ENCODE data around the gene CANT1. TPM values are rescaled to one million over a fixed set of nuclear protein-coding genes. Genes with fewer than 3 reads are reported as not detected.

CANT1 gene
- total and polyA plus RNA-seq, 2 donors = 18.5 to 20.2 TPM

GRCh38 chr17:78995761-78996451 is 13.7 kb downstream of the CANT1 start:
- 90% methylated on average over 18 of the region's 18 CpGs for WGBS
- Histone ChIP-seq H3K9me3 (ENCODE audit: control insufficient read depth in 2 of 2, insufficient read depth in 1 of 2, low read length in 1 of 2) (peaks cover 0 to under 1% of the 10 kb centered on the region in 2 donors), H3K27ac (ENCODE audit: low read depth in 1 of 2, low read length in 1 of 2) (no peak overlapping the region), H3K4me3 (ENCODE audit: low read length in 2 of 2) (no peak overlapping the region), H3K36me3 (ENCODE audit: control insufficient read depth in 2 of 2, insufficient read depth in 2 of 2, low read length in 1 of 2) (peaks cover 92 to 100% of the 10 kb centered on the region in 2 donors), H3K4me1 (ENCODE audit: control insufficient read depth in 2 of 2, insufficient read depth in 2 of 2, low read length in 2 of 2) (peaks cover 0 to 3% of the 10 kb centered on the region in 2 donors), H3K27me3 (ENCODE audit: control insufficient read depth in 2 of 2, insufficient read depth in 1 of 2, low read length in 1 of 2) (no peaks in the 10 kb centered on the region)
- DNase-seq (ENCODE audit: low read depth in 6 of 9, low spot score in 9 of 9) = no peak

DNA sequence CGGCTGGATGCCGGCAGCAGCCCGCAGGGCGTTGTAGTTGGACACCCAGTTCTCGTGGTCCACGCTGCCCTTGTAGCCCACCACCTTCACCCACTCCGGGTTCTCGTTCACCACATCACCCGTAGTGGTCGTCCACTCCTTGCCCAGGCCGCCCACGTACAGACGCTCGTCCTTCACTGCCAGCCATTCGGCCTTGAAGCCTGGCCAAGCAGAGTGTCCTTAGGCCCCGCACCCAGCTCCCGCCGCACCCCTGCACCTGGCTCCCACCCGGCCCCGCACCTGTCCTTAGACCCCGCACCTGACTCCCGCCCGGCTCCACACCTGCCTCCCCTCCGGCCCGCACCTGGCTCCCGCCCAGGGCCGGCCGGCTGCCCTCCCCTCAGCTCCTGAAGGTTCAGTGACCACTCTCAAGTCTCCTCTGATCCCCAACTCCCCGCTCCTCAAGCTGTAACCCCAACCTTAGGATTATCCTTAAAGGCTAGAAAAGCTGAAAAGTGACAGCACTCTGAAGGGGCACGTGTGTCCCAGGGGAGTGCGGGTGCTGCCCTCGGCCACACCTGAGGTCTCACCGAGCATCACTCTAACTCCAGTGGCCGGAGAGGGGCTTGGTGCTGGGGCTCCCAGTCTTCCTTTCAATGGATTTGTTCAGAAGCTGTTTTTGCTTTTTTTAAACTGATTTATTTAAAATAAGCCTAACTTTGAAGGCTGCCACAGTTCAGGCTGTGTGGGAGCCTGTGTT is 14.4 kb downstream of the CANT1 start:
- Histone ChIP-seq H3K27me3 (ENCODE audit: control insufficient read depth in 2 of 2, insufficient read depth in 1 of 2, low read length in 1 of 2) (no peaks in the 10 kb centered on the region), H3K4me3 (ENCODE audit: low read length in 2 of 2) (no peak overlapping the region), H3K36me3 (ENCODE audit: control insufficient read depth in 2 of 2, insufficient read depth in 2 of 2, low read length in 1 of 2) (peaks cover 92 to 100% of the 10 kb centered on the region in 2 donors), H3K27ac (ENCODE audit: low read depth in 1 of 2, low read length in 1 of 2) (no peak overlapping the region), H3K9me3 (ENCODE audit: control insufficient read depth in 2 of 2, insufficient read depth in 1 of 2, low read length in 1 of 2) (peaks cover 0 to 1% of the 10 kb centered on the region in 2 donors), H3K4me1 (ENCODE audit: control insufficient read depth in 2 of 2, insufficient read depth in 2 of 2, low read length in 2 of 2) (peaks cover 0 to 3% of the 10 kb centered on the region in 2 donors)
- WGBS = 99% methylated on average over 34 of the region's 34 CpGs
- no peak for DNase-seq (ENCODE audit: low read depth in 6 of 9, low spot score in 9 of 9)

- H3K9me3 ChIP-seq (ENCODE audit: control insufficient read depth in 2 of 2, insufficient read depth in 1 of 2, low read length in 1 of 2) = peaks cover 0 to 1% of the 10 kb centered on the region in 2 donors
- peaks cover 86 to 91% of the 10 kb centered on the region in 2 donors for H3K36me3 ChIP-seq (ENCODE audit: control insufficient read depth in 2 of 2, insufficient read depth in 2 of 2, low read length in 1 of 2)
- 92% methylated on average over 22 of the region's 22 CpGs for WGBS
- H3K27ac ChIP-seq (ENCODE audit: low read depth in 1 of 2, low read length in 1 of 2) = no peak overlapping the region
- DNase-seq (ENCODE audit: low read depth in 6 of 9, low spot score in 9 of 9) = no peak
- H3K4me3 ChIP-seq (ENCODE audit: low read length in 2 of 2) = no peak overlapping the region
- H3K27me3 ChIP-seq (ENCODE audit: control insufficient read depth in 2 of 2, insufficient read depth in 1 of 2, low read length in 1 of 2) = no peaks in the 10 kb centered on the region
- H3K4me1 ChIP-seq (ENCODE audit: control insufficient read depth in 2 of 2, insufficient read depth in 2 of 2, low read length in 2 of 2) = peaks cover 0 to 3% of the 10 kb centered on the region in 2 donors
These were observed 15.4 kb downstream of the CANT1 start for GRCh38 chr17:78993981-78994671.

DNA sequence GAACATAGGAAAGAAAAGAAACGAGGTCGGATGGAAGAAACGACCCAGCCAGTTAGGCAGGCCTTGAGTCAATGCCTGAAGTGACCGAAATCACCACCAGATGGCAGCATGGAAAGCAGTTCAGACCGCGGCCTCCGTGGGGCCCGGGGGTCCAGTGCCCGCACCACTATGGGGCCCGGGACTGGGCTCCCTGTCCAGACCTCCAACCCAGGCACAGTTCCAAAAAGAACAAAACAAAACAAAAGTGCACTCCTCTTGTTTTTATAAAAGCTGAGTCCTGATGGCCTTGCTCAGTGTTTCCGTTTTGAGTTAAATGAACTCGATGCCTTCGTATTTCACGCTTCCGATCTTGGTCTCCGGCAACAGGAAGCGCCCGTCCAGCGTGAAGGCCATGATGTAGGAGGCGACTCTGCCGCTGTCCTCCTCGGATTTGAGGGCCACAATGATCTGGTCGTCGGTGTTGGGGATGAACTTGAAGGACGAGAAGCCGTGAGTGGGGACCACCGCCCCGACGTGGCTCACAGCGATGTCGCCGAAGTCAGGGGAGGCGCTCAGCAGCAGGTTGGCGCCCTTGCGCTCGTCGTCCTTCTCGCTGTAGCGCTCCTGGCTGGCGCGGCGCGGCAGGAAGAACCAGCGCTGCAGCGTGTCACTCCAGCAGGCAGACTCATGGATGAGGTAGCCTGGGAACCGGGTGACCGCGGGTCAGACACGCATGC is 16.2 kb downstream of the CANT1 start:
- Histone ChIP-seq H3K27me3 (ENCODE audit: control insufficient read depth in 2 of 2, insufficient read depth in 1 of 2, low read length in 1 of 2) (no peaks in the 10 kb centered on the region), H3K36me3 (ENCODE audit: control insufficient read depth in 2 of 2, insufficient read depth in 2 of 2, low read length in 1 of 2) (peaks cover 79 to 84% of the 10 kb centered on the region in 2 donors), H3K4me1 (ENCODE audit: control insufficient read depth in 2 of 2, insufficient read depth in 2 of 2, low read length in 2 of 2) (peaks cover 0 to 3% of the 10 kb centered on the region in 2 donors), H3K4me3 (ENCODE audit: low read length in 2 of 2) (no peak overlapping the region), H3K9me3 (ENCODE audit: control insufficient read depth in 2 of 2, insufficient read depth in 1 of 2, low read length in 1 of 2) (peaks cover 0 to 1% of the 10 kb centered on the region in 2 donors), H3K27ac (ENCODE audit: low read depth in 1 of 2, low read length in 1 of 2) (no peak overlapping the region)
- 84% methylated on average over 49 of the region's 49 CpGs for WGBS
- DNase-seq (ENCODE audit: low read depth in 6 of 9, low spot score in 9 of 9) = peak in 2 of 9 donors; percentile 57 to 60

DNA sequence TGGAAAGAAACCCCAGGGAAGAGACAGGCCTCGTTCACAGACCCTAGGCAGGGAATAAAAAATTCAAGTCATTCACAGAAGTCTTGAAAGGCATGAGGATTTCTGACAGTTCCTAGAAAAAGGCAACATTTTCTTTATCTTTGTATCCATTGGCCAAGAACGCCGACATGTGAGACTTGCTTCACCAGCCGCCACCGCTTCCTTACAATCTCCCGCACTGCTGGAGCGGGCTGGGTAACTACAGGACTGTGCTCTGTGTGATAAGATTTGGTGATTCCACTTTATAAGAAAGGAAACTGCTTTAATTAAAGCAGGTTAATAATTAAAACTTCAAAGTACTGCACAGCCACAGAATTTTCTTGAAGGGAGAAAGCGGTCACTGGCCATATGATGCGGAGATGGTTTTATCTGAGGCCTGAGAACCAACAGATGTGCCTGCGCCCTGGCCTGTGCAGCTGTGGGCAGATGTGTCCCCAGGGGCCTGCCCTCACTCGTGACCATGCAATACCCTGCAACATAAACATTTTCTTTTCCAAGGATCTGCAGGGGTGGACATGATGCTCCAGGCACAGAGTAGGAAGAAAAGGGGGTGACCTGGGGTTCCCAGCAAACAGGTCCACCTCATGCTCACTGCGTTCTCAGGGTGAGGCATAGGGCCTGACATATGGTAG is 16.9 kb downstream of the CANT1 start:
- WGBS = 78% methylated on average over 12 of the region's 12 CpGs
- Histone ChIP-seq H3K27ac (ENCODE audit: low read depth in 1 of 2, low read length in 1 of 2) (no peak overlapping the region), H3K27me3 (ENCODE audit: control insufficient read depth in 2 of 2, insufficient read depth in 1 of 2, low read length in 1 of 2) (no peaks in the 10 kb centered on the region), H3K36me3 (ENCODE audit: control insufficient read depth in 2 of 2, insufficient read depth in 2 of 2, low read length in 1 of 2) (peaks cover 72 to 77% of the 10 kb centered on the region in 2 donors), H3K4me3 (ENCODE audit: low read length in 2 of 2) (no peak overlapping the region), H3K4me1 (ENCODE audit: control insufficient read depth in 2 of 2, insufficient read depth in 2 of 2, low read length in 2 of 2) (peaks cover 0 to 1% of the 10 kb centered on the region in 2 donors), H3K9me3 (ENCODE audit: control insufficient read depth in 2 of 2, insufficient read depth in 1 of 2, low read length in 1 of 2) (peaks cover 0 to 1% of the 10 kb centered on the region in 2 donors)
- no peak for DNase-seq (ENCODE audit: low read depth in 6 of 9, low spot score in 9 of 9)

GRCh38 chr17:78991906-78992532 is 17.5 kb downstream of the CANT1 start:
- Histone ChIP-seq H3K9me3 (ENCODE audit: control insufficient read depth in 2 of 2, insufficient read depth in 1 of 2, low read length in 1 of 2) (peaks cover 0 to 1% of the 10 kb centered on the region in 2 donors), H3K27me3 (ENCODE audit: control insufficient read depth in 2 of 2, insufficient read depth in 1 of 2, low read length in 1 of 2) (no peaks in the 10 kb centered on the region), H3K36me3 (ENCODE audit: control insufficient read depth in 2 of 2, insufficient read depth in 2 of 2, low read length in 1 of 2) (peaks cover 66 to 70% of the 10 kb centered on the region in 2 donors), H3K4me1 (ENCODE audit: control insufficient read depth in 2 of 2, insufficient read depth in 2 of 2, low read length in 2 of 2) (peaks cover 0 to 1% of the 10 kb centered on the region in 2 donors), H3K4me3 (ENCODE audit: low read length in 2 of 2) (no peak overlapping the region), H3K27ac (ENCODE audit: low read depth in 1 of 2, low read length in 1 of 2) (no peak overlapping the region)
- no peak for DNase-seq (ENCODE audit: low read depth in 6 of 9, low spot score in 9 of 9)
- WGBS = 96% methylated on average over 22 of the region's 22 CpGs

DNA sequence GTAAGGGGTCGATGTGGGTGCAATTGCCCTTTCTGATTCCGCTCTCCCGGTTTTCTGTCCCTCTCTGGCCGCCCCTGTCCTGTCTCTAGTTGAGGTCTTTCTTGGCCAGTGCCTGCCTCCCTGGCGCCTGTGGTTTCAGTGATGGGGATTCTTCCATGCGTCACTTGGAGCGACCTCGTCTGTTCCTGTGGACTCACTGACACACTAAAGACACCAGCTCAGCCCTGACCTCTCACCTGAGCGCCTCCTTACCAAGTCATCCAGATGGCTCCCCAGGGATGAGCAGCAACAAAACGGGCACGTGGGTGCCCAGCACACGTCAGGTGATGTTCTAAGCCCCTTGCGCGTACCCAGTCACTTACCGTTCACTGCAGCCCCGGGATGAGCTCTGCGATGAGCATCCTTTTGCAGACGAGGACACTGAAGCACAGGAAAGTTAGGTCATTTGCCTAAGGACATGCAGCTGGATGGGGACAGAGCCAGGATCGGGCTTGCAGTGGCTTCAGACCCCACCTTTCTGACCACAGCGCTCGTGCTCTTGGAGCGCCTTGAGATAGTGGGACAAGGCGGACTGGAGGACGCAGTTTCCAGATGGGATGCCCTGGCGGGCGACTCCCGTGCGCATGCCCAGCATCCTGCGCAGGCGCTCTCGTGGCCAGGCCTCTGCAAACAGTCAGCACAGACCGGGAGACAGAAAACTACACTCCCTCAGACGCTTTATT is 18.4 kb downstream of the CANT1 start:
- WGBS = 98% methylated on average over 33 of the region's 33 CpGs
- Histone ChIP-seq H3K36me3 (ENCODE audit: control insufficient read depth in 2 of 2, insufficient read depth in 2 of 2, low read length in 1 of 2) (peaks cover 58 to 62% of the 10 kb centered on the region in 2 donors), H3K27ac (ENCODE audit: low read depth in 1 of 2, low read length in 1 of 2) (no peak overlapping the region), H3K9me3 (ENCODE audit: control insufficient read depth in 2 of 2, insufficient read depth in 1 of 2, low read length in 1 of 2) (peaks cover 0 to 1% of the 10 kb centered on the region in 2 donors), H3K27me3 (ENCODE audit: control insufficient read depth in 2 of 2, insufficient read depth in 1 of 2, low read length in 1 of 2) (peaks cover 0 to 2% of the 10 kb centered on the region in 2 donors), H3K4me1 (ENCODE audit: control insufficient read depth in 2 of 2, insufficient read depth in 2 of 2, low read length in 2 of 2) (peaks cover 3 to 8% of the 10 kb centered on the region in 2 donors), H3K4me3 (ENCODE audit: low read length in 2 of 2) (no peak overlapping the region)
- DNase-seq (ENCODE audit: low read depth in 6 of 9, low spot score in 9 of 9) = no peak
